Diencephalon (tissue), 1 donor: ENCODE results near the gene HHATL. TPM values are rescaled to one million over a fixed set of nuclear protein-coding genes. Genes with fewer than 3 reads are reported as not detected.

ENCODE experiments used
- total RNA-seq: library from RNA; depleted of rRNA; stranded (reverse); fragments of >200 nt; gene quantifications from one replicate; pipeline ENCODE4 v1.2.3, GENCODE V29; 2014

The HHATL gene, protein sequence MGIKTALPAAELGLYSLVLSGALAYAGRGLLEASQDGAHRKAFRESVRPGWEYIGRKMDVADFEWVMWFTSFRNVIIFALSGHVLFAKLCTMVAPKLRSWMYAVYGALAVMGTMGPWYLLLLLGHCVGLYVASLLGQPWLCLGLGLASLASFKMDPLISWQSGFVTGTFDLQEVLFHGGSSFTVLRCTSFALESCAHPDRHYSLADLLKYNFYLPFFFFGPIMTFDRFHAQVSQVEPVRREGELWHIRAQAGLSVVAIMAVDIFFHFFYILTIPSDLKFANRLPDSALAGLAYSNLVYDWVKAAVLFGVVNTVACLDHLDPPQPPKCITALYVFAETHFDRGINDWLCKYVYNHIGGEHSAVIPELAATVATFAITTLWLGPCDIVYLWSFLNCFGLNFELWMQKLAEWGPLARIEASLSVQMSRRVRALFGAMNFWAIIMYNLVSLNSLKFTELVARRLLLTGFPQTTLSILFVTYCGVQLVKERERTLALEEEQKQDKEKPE
- 0.23 TPM for total RNA-seq

DNA sequence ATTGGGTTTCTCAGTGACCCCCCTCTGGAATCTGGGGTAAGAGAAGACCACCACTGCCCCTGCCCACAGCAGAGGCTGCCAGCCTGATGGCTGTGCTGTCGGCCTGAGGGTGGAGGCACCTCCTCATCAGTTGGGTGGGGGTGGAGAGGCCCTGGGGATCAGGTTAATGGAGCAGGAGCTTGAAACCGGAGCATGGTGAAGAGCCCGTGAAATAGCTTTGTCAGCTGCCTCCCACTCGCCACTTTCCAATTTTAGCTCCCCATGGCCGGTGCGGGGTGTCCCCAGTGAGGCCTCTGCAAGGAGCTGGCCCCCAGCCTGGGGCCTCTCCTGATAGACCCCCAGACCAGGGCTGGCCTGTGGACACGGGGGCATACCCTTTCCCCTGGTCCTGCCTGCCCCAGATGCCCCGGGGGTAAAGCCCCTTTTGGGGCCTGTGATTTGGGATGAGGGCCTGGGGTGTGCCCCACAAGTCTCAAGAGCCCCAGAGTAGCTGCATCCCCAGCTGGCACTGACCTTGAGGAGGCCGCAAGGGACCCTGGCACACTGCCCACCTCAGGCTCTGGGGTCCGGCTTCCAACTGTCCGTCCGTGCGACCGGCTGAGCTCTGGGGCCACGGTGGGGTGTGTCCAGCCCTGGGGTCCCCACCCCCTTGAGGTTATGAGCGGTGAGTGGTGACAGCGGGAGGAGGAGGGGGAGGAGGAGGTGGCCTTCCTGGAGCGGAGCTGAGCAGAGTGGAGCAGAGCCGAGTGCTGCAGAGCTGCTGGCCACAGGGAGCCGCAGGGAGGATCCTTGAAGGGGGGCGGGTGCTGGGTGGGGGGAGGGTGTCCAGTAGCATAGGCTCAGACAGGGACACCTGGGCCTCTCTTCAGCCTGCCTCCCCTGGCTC, at the start of gene HHATL:
Gene HHATL, minus strand, starts transcription at position 733 of the 886 bp plus-strand sequence. CDS start 1,972 bp downstream, outside the sequence.

DNA sequence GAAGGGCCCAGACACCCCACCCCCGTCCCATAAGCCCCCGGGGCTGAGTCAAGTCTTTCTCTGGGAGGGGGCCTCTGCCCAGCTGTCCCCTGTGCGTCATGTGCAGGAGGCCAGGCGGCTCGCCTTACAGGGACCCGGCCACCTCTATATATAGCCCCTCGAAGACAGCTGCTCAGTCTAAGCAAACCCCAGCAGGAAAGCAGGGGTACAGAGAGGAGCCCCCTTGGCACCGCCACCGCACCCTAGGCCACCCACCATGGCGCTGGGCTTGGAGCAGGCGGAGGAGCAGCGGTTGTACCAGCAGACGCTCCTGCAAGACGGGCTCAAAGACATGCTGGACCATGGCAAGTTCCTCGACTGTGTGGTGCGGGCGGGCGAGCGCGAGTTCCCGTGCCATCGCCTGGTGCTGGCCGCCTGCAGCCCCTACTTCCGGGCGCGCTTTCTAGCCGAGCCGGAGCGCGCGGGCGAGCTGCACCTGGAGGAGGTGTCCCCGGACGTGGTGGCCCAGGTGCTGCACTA, 17.2 kb downstream of the HHATL start, which contains the start of gene KLHL40:
Gene KLHL40, plus strand, starts transcription at position 175 of the 519 bp plus-strand sequence. Its CDS starts 82 bp downstream, at position 257.

DNA sequence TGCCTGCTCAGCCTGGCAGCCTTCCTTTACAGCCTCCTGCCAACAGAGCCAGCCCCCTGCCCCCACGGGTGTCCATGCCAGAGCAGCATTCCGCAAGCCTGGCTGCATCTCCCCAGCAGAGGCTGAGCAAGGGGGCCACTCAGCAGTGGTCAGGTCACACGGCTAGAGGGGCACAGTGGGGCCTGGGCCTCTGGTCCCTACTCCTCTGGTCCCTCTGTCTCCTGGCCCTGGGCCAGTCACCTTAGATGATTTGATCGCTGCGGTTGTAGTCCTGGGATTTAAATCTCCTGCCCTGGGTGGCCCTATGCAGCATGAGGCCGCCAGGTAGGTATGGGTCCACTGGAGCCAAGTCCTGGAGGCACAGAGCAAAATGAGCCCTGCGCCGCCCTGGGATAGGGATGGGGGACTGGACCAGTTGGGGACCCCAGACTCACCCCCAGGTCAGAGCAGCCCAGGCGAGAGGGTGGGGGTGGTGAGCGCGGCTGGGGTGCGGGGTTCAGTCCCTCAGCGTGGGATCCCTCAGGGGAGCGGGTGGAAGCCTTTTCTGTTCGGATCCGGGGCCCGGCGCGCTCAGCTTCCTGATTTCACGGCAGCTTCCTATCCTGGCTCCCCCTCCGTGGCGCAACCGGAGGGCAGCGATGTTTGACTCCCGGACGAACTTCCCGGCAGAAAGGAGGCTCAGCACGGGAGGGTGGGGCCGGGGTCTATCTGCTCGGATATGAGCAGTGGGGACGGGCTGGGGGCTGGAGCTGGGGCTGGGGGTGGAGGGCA, 48.9 kb downstream of the HHATL start, which contains the start of gene ZBTB47:
Gene ZBTB47, plus strand, starts transcription at position 138 of the 771 bp plus-strand sequence. CDS start 4,659 bp downstream, outside the sequence.

Other genes with a start within 250 kb of the HHATL start
- gene VIPR1, start 200.2 kb downstream of the HHATL start, total RNA-seq: 0.46 TPM
- 55.8 TPM for gene SEC22C, start 120.8 kb downstream of the HHATL start, total RNA-seq
- 31.8 TPM for gene SS18L2, start 111.9 kb downstream of the HHATL start, total RNA-seq
- gene NKTR, start 102.1 kb downstream of the HHATL start, total RNA-seq: 137 TPM
- 29.3 TPM for gene ZBTB47, start 49.1 kb downstream of the HHATL start, total RNA-seq
- 0.23 TPM for gene KLHL40, start 17.3 kb downstream of the HHATL start, total RNA-seq
- 5.1 TPM for gene CCDC13, start 70.5 kb upstream of the HHATL start, total RNA-seq
- 159 TPM for gene HIGD1A, start 101.7 kb upstream of the HHATL start, total RNA-seq
- gene ACKR2, start 106.6 kb upstream of the HHATL start, total RNA-seq: 0.46 TPM
- not detected for gene CYP8B1, start 173.1 kb upstream of the HHATL start, total RNA-seq
- 16.6 TPM for gene ZNF662, start 203.3 kb upstream of the HHATL start, total RNA-seq